Gastrocnemius medialis (tissue), 4 donors: ENCODE data around the gene ADRA2A. TPM values are rescaled to one million over a fixed set of nuclear protein-coding genes. Genes with fewer than 3 reads are reported as not detected.

Source experiments
- ATAC-seq, 2 donors: fragments of 150-250 bp; one replicate each; pipeline ENCODE4 v1.9.1; 2016
- DNase-seq, 2 donors: peaks; one replicate each; pipeline ENCODE4 v3.0.0-alpha.2; 2019
- H3K27ac ChIP-seq, 4 donors: fragments of 200-600 bp; sonication (generic); 1 replicate in 1 of 4; 2 replicates in 3 of 4; pipeline ENCODE4 v1.5.1; 2016 to 2018; ENCODE audit warnings: mild to moderate bottlenecking in 2 of 4, moderate library complexity in 1 of 4
- H3K27me3 ChIP-seq, 3 donors: fragments of 200-600 bp; sonication (generic) in 2 of 3; 1 replicate in 1 of 3; 2 replicates in 2 of 3; pipeline versions ENCODE4 v1.5.1 to v1.6.0; 2016 to 2019; ENCODE audit warnings: mild to moderate bottlenecking in 1 of 3, moderate library complexity in 1 of 3
- H3K36me3 ChIP-seq, 2 donors: fragments of 200-600 bp; sonication (generic) in 1 of 2; one replicate each; pipeline ENCODE4 v1.5.1; 2017 to 2018
- H3K4me1 ChIP-seq, 2 donors: fragments of 200-600 bp; sonication (generic) in 1 of 2; one replicate each; pipeline ENCODE4 v1.5.1; 2016 to 2017; ENCODE audit warnings: mild to moderate bottlenecking in 2 of 2
- H3K4me3 ChIP-seq, 4 donors: fragments of 200-600 bp; sonication (generic) in 3 of 4; 1 replicate in 1 of 4; 2 replicates in 3 of 4; pipeline ENCODE4 v1.5.1; 2016 to 2019; ENCODE audit warnings: mild to moderate bottlenecking in 2 of 4
- H3K9me3 ChIP-seq, 3 donors: fragments of 200-600 bp; sonication (generic) in 2 of 3; 1 replicate in 1 of 3; 2 replicates in 2 of 3; pipeline ENCODE4 v1.5.1; 2016 to 2019
- CTCF ChIP-seq, 5 experiments: fragments of 450-650 bp in 3 of 5; fragments of 200-600 bp in 2 of 5; sonication (generic) in 2 of 5; IDR thresholded peaks in 4 of 5; conservative IDR thresholded peaks in 1 of 5; 1 replicate in 4 of 5; 2 replicates in 1 of 5; pipeline ENCODE4 v1.5.1; 2016 to 2019; ENCODE audit warnings: antibody characterized with exemption in 5 of 5, mild to moderate bottlenecking in 3 of 5, moderate library complexity in 3 of 5
- POLR2A ChIP-seq, 2 donors: fragments of 450-650 bp; IDR thresholded peaks; one replicate each; pipeline ENCODE4 v1.6.1; 2017; ENCODE audit warnings: antibody characterized with exemption in 2 of 2, mild to moderate bottlenecking in 2 of 2, moderate library complexity in 2 of 2
- in situ Hi-C, 4 donors: fragments of 200-750 bp; cut with MboI; loops; one replicate each; pipeline versions ENCODE4 v1.15.0 to v1.8.0; 2017; ENCODE audit warnings: low sequenced_read_pairs in 4 of 4
- intact Hi-C: fragments of 100-400 bp; cut with DNase I; formaldehyde crosslinking; loops from one replicate; pipeline ENCODE4 v1.15.1; 2023; ENCODE audit warnings: low total_unique reads
- total RNA-seq, 4 donors: library from RNA; depleted of rRNA; stranded (reverse); fragments of >200 nt; gene quantifications; one replicate each; pipeline versions ENCODE4 v1.1.0 to v1.2.3, GENCODE V29; 2016

ADRA2A gene
- total RNA-seq, 4 donors from 2014 or later = 0.19 to 0.94 (median 0.36) TPM

- no peaks in the 10 kb centered on the region for H3K4me1 ChIP-seq
- no peak overlapping the region for H3K4me3 ChIP-seq
- intact Hi-C loops (no loop called here), in situ Hi-C loops (no loop called here)
- no peaks in the 10 kb centered on the region for H3K36me3 ChIP-seq
- no peak for TF ChIP-seq POLR2A (IDR thresholded peaks at IDR 0.05)
- TF ChIP-seq CTCF (IDR thresholded peaks at IDR 0.05 in 4 of 5, conservative IDR thresholded peaks at IDR 0.05 in 1 of 5) = no peak
- H3K27me3 ChIP-seq = no peaks in the 10 kb centered on the region
- H3K9me3 ChIP-seq = no peaks in the 10 kb centered on the region
- no peak for ATAC-seq
- H3K27ac ChIP-seq = no peak overlapping the region
- DNase-seq = no peak
Measured at GRCh38 chr10:111117528-111118277, 40.9 kb downstream of the ADRA2A start.

GRCh38 chr10:111118758-111119157 lies 41.9 kb downstream of the ADRA2A start:
- Histone ChIP-seq H3K27ac (no peak overlapping the region), H3K36me3 (no peaks in the 10 kb centered on the region), H3K9me3 (no peaks in the 10 kb centered on the region), H3K4me3 (no peak overlapping the region), H3K4me1 (no peaks in the 10 kb centered on the region), H3K27me3 (no peaks in the 10 kb centered on the region)
- intact Hi-C loops = no loop called here
- in situ Hi-C loops = no loop called here
- DNase-seq (no peak), ATAC-seq (no peak)
- TF ChIP-seq CTCF (IDR thresholded peaks at IDR 0.05 in 4 of 5, conservative IDR thresholded peaks at IDR 0.05 in 1 of 5) (no peak), POLR2A (IDR thresholded peaks at IDR 0.05) (no peak)

- H3K27me3 ChIP-seq = no peaks in the 10 kb centered on the region
- H3K4me3 ChIP-seq = no peak overlapping the region
- H3K4me1 ChIP-seq = no peaks in the 10 kb centered on the region
- no peak for DNase-seq
- no peak for TF ChIP-seq CTCF (IDR thresholded peaks at IDR 0.05 in 4 of 5, conservative IDR thresholded peaks at IDR 0.05 in 1 of 5)
- no peak for TF ChIP-seq POLR2A (IDR thresholded peaks at IDR 0.05)
- ATAC-seq = no peak
- intact Hi-C loops = no loop called here
- H3K27ac ChIP-seq = no peak overlapping the region
- no peaks in the 10 kb centered on the region for H3K36me3 ChIP-seq
- in situ Hi-C loops = no loop called here
- no peaks in the 10 kb centered on the region for H3K9me3 ChIP-seq
Measured at GRCh38 chr10:111119637-111120036, 42.8 kb downstream of the ADRA2A start.

GRCh38 chr10:111122127-111122526 lies 45.3 kb downstream of the ADRA2A start:
- intact Hi-C loops = no loop called here
- DNase-seq (no peak), ATAC-seq (no peak)
- H3K27ac ChIP-seq = no peak overlapping the region
- no peaks in the 10 kb centered on the region for H3K27me3 ChIP-seq
- no peak overlapping the region for H3K4me3 ChIP-seq
- in situ Hi-C loops = no loop called here
- no peaks in the 10 kb centered on the region for H3K9me3 ChIP-seq
- TF ChIP-seq CTCF (IDR thresholded peaks at IDR 0.05 in 4 of 5, conservative IDR thresholded peaks at IDR 0.05 in 1 of 5) (no peak), POLR2A (IDR thresholded peaks at IDR 0.05) (no peak)
- no peaks in the 10 kb centered on the region for H3K36me3 ChIP-seq
- no peaks in the 10 kb centered on the region for H3K4me1 ChIP-seq

GRCh38 chr10:111123883-111124282 lies 47.1 kb downstream of the ADRA2A start:
- Histone ChIP-seq H3K27ac (no peak overlapping the region), H3K27me3 (no peaks in the 10 kb centered on the region), H3K4me3 (no peak overlapping the region), H3K36me3 (no peaks in the 10 kb centered on the region), H3K4me1 (peaks cover 1 to 6% of the 10 kb centered on the region in 2 donors), H3K9me3 (no peaks in the 10 kb centered on the region)
- ATAC-seq (no peak), DNase-seq (no peak)
- no peak for TF ChIP-seq POLR2A (IDR thresholded peaks at IDR 0.05)
- no peak for TF ChIP-seq CTCF (IDR thresholded peaks at IDR 0.05 in 4 of 5, conservative IDR thresholded peaks at IDR 0.05 in 1 of 5)
- in situ Hi-C loops = no loop called here
- intact Hi-C loops = no loop called here
